Type B pancreatic cell (in vitro differentiated cells): ENCODE results near the gene FCHO2. TPM values are rescaled to one million over a fixed set of nuclear protein-coding genes. Genes with fewer than 3 reads are reported as not detected.

Experiments
- DNase-seq: peaks from one replicate; pipeline ENCODE4 v3.0.0; 2021; ENCODE audit warnings: mixed read lengths; ENCODE audit not compliant: unreplicated experiment; ENCODE audit errors: extremely low spot score
- H3K27ac Mint-ChIP-seq: 2 replicates; pipeline ENCODE4 v1.8.0; 2021; ENCODE audit warnings: mild to moderate bottlenecking, mixed read lengths
- H3K27me3 Mint-ChIP-seq: 2 replicates; pipeline ENCODE4 v1.8.0; 2021; ENCODE audit warnings: mixed read lengths
- H3K36me3 Mint-ChIP-seq: 2 replicates; pipeline ENCODE4 v1.8.0; 2021; ENCODE audit warnings: mixed read lengths
- H3K4me1 Mint-ChIP-seq: one replicate; pipeline ENCODE4 v1.8.0; 2021; ENCODE audit warnings: mixed read lengths; ENCODE audit not compliant: unreplicated experiment
- H3K4me3 Mint-ChIP-seq: 2 replicates; pipeline ENCODE4 v1.8.0; 2021; ENCODE audit warnings: mild to moderate bottlenecking, mixed read lengths
- H3K9me3 Mint-ChIP-seq: 2 replicates; pipeline ENCODE4 v1.8.0; 2021; ENCODE audit warnings: mixed read lengths
- total RNA-seq: library from RNA; stranded (reverse); gene quantifications from 2 replicates; pipeline ENCODE4 v1.2.1, GENCODE V29; 2021; ENCODE audit warnings: low replicate concordance
- TF ChIP-seq, protein P1 (sequence below): fragments of 200-600 bp; sonication (generic); conservative IDR thresholded peaks from 2 replicates; pipeline ENCODE4 v1.5.0; 2021; ENCODE audit warnings: antibody characterized with exemption, mild to moderate bottlenecking

FCHO2 gene
- total RNA-seq, 1 donor from 2014 or later, result 22.8 TPM

DNA sequence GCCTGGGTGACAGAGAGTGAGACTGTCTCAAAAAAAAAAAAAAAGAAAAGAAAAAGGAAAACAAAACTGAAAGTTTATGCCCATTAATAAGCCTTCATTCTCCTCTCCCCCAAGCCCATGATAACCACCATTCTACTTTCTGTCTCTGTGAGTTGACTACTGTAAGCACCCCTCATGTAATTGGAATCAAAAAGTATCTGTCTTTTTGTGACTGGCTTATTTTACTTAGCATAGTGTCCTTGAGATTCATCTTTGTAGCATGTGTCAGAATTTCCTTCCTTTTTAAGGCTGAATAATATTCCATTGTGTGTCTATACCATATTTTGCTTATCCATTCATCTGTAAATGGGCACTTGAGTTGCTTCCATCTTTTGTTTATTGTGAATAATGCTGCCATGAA, 150.5 kb downstream of the FCHO2 start:
- DNase-seq, result no peak
- Mint-ChIP-seq H3K9me3 (no peaks in the 10 kb centered on the region), H3K27ac (no peak overlapping the region), H3K36me3 (no peaks in the 10 kb centered on the region), H3K4me1 (no peaks in the 10 kb centered on the region), H3K4me3 (no peak overlapping the region), H3K27me3 (no peaks in the 10 kb centered on the region)
- TF ChIP-seq, protein P1, sequence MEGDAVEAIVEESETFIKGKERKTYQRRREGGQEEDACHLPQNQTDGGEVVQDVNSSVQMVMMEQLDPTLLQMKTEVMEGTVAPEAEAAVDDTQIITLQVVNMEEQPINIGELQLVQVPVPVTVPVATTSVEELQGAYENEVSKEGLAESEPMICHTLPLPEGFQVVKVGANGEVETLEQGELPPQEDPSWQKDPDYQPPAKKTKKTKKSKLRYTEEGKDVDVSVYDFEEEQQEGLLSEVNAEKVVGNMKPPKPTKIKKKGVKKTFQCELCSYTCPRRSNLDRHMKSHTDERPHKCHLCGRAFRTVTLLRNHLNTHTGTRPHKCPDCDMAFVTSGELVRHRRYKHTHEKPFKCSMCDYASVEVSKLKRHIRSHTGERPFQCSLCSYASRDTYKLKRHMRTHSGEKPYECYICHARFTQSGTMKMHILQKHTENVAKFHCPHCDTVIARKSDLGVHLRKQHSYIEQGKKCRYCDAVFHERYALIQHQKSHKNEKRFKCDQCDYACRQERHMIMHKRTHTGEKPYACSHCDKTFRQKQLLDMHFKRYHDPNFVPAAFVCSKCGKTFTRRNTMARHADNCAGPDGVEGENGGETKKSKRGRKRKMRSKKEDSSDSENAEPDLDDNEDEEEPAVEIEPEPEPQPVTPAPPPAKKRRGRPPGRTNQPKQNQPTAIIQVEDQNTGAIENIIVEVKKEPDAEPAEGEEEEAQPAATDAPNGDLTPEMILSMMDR, result no peak

GRCh38 chr5:73110190-73110589, 154.3 kb downstream of the FCHO2 start:
- TF ChIP-seq, protein P1, result no peak
- Mint-ChIP-seq H3K36me3 (no peaks in the 10 kb centered on the region), H3K9me3 (no peaks in the 10 kb centered on the region), H3K27ac (no peak overlapping the region), H3K4me3 (no peak overlapping the region), H3K4me1 (peaks cover 3% of the 10 kb centered on the region), H3K27me3 (peaks cover 16% of the 10 kb centered on the region)
- DNase-seq, result no peak

GRCh38 chr5:73111536-73111935, 155.7 kb downstream of the FCHO2 start:
- Mint-ChIP-seq H3K9me3 (no peaks in the 10 kb centered on the region), H3K27me3 (peaks cover 27% of the 10 kb centered on the region), H3K4me3 (no peak overlapping the region), H3K27ac (no peak overlapping the region), H3K4me1 (peaks cover 4% of the 10 kb centered on the region), H3K36me3 (no peaks in the 10 kb centered on the region)
- TF ChIP-seq, protein P1, result no peak
- no peak for DNase-seq

GRCh38 chr5:73112359-73112758, 156.5 kb downstream of the FCHO2 start:
- Mint-ChIP-seq H3K36me3 (no peaks in the 10 kb centered on the region), H3K4me3 (no peak overlapping the region), H3K4me1 (peaks cover 4% of the 10 kb centered on the region), H3K27me3 (peaks cover 35% of the 10 kb centered on the region), H3K9me3 (no peaks in the 10 kb centered on the region), H3K27ac (no peak overlapping the region)
- TF ChIP-seq, protein P1, result no peak
- DNase-seq, result no peak

GRCh38 chr5:73114044-73114688, 158.3 kb downstream of the FCHO2 start:
- H3K4me1 Mint-ChIP-seq, result peaks cover 4% of the 10 kb centered on the region

More at GRCh38 chr5:73114044-73114688, 158.3 kb downstream of the FCHO2 start:
- Mint-ChIP-seq H3K4me3 (no peak overlapping the region), H3K36me3 (no peaks in the 10 kb centered on the region), H3K27ac (no peak overlapping the region), H3K27me3 (peaks cover 53% of the 10 kb centered on the region), H3K9me3 (no peaks in the 10 kb centered on the region)
- DNase-seq, result no peak
- TF ChIP-seq, protein P1, result no peak
